ENCODE measurements around the gene TOP3A. TPM values are rescaled to one million over a fixed set of nuclear protein-coding genes. Genes with fewer than 3 reads are reported as not detected.

Gene TOP3A
- total RNA-seq, 1 donor from 2014 or later: 49.2 TPM

GRCh38 chr17:18267366-18267765 lies 47.4 kb downstream of the TOP3A start:
- no peak for DNase-seq (ENCODE audit: low read depth)
- H3K4me3 ChIP-seq (ENCODE audit: low read depth, low read length): no peak overlapping the region
- no peak for TF ChIP-seq CTCF (conservative IDR thresholded peaks at IDR 0.05; ENCODE audit: low read depth, low read length)

GRCh38 chr17:18263885-18264682 lies 50.7 kb downstream of the TOP3A start:
- TF ChIP-seq CTCF (conservative IDR thresholded peaks at IDR 0.05; ENCODE audit: low read depth, low read length): no peak
- no peak overlapping the region for H3K4me3 ChIP-seq (ENCODE audit: low read depth, low read length)
- no peak for DNase-seq (ENCODE audit: low read depth)

GRCh38 chr17:18262641-18263040 lies 52.2 kb downstream of the TOP3A start:
- H3K4me3 ChIP-seq (ENCODE audit: low read depth, low read length): no peak overlapping the region
- no peak for TF ChIP-seq CTCF (conservative IDR thresholded peaks at IDR 0.05; ENCODE audit: low read depth, low read length)
- no peak for DNase-seq (ENCODE audit: low read depth)

GRCh38 chr17:18262111-18262510 lies 52.7 kb downstream of the TOP3A start:
- DNase-seq (ENCODE audit: low read depth): no peak
- no peak for TF ChIP-seq CTCF (conservative IDR thresholded peaks at IDR 0.05; ENCODE audit: low read depth, low read length)
- no peak overlapping the region for H3K4me3 ChIP-seq (ENCODE audit: low read depth, low read length)

GRCh38 chr17:18261659-18262058 lies 53.1 kb downstream of the TOP3A start:
- DNase-seq (ENCODE audit: low read depth): no peak
- no peak for TF ChIP-seq CTCF (conservative IDR thresholded peaks at IDR 0.05; ENCODE audit: low read depth, low read length)
- H3K4me3 ChIP-seq (ENCODE audit: low read depth, low read length): peak overlapping the region; percentile 85

- TF ChIP-seq CTCF (conservative IDR thresholded peaks at IDR 0.05; ENCODE audit: low read depth, low read length): no peak
- peak overlapping the region; percentile 85 for H3K4me3 ChIP-seq (ENCODE audit: low read depth, low read length)
- DNase-seq (ENCODE audit: low read depth): peak; percentile 60
These were observed 53.7 kb downstream of the TOP3A start for GRCh38 chr17:18261146-18261515.
